T follicular helper cell (primary cell): ENCODE measurements around the gene C12orf43.

ENCODE experiments used
- DNase-seq: peaks from one replicate; pipeline ENCODE4 v3.0.0-alpha.2; 2020; ENCODE audit warnings: low read depth

Gene C12orf43

GRCh38 chr12:121030576-121031212, 14.4 kb upstream of the C12orf43 start:
- DNase-seq, result no peak

DNA sequence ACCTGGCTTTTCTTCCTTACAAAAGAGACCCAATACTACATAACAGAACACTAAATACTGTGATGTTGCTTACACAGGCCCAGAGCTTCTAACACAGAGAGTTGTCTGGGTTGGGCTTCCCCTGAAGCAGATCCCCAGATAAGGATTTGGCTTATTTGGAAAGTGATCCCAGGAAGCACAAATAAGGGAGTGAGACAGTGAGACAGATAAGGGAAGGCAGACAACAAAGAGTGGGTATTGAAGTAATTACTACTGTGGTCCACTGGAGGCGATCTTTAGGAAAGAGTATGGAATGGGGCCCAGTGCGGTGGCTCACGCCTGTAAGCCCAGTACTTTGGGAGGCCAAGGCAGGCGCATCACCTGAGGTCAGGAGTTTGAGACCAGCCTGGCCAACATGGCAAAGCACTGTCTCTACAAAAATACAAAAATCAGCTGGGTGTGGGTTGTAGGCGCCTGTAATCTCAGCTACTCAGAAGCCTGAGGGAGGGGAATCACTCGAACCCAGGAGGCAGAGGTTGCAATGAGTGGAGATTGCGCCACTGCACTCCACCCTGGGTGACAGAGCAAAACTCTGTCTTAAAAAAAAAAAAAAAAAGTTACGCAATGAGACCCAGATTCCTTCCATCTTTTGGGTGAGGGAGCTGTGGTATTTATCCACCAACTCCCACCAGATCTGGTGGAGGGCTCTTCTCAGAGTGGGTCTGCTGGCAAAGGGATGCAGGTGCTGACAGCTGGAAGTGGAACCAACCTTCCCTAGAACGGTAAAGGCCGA, 10.2 kb upstream of the C12orf43 start:
- DNase-seq, result no peak

DNA sequence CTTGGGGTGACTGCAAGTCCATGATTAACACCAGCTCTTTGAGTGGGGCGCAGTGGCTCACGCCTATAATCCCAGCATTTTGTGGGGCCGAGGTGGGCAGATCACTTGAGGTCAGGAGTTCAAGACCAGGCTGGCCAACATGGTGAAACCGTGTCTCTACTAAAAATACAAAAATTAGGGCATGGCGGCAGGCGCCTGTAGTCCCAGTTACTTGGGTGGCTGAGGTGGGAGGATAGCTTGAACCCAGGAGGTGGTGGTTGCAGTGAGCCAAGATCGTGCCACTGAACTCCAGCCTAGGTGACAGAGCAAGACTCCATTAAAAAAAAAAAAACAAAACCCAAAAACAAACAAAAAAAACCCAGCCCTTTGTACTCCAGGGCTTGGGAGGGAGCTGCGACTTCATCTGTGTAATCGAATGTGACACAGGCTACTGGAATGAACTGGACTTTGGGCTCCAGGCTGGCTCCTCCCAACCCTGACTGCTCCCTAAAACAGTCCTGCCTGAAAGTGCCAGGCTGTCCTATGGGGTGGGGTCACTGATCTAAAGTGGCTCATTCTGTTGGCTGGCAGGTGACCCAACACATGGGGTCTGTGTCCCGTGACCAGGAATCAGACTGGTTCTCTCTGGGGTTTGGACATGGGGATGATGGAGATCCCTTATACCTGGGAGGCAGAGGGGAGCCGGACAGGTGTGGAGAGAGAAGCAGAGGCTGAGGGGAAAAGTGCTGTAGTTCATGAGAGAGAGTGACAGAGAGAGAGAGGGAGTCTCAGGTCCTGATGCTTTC, 9.3 kb upstream of the C12orf43 start:
- DNase-seq, result no peak

DNA sequence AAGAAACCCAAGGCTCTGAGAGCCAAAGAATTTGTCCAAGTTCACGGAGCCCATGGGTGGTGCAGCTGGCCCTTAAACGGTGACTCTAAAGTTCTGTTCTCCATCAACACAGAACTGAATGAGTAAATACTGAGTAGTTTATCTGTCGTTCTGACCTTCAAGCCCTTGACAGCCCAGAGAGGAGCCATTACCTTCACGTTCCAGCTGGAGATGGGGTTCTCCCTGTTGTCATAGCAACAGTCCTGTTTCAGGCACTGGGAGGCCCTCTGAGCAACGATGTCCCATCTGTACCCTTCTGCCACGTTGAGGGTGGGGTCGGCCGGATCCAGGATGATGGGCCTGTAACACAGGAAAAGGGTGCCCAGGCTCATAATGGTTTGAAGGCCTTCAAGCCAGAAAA, 7.5 kb upstream of the C12orf43 start:
- DNase-seq, result no peak

DNA sequence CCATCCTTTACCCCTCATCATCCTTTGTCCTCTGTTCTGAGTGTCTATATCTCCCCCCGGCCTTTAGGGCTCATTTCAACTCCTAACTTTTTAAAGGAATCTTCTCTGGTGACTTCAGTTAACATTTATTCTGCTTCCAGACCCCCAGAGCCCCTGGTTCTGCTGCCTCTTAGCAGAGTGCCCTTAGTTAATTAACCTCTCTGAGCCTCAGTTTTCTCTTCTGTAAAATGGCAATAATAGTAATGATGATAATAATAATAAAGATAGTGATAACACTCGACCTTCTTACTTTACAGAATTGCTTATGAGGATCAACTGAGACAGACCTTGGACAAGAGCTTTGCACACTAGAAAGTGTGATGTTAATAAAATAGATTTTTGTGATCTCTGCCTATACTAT, 6.4 kb upstream of the C12orf43 start:
- DNase-seq, result no peak

GRCh38 chr12:121021754-121022153, 5.5 kb upstream of the C12orf43 start:
- DNase-seq, result no peak

- DNase-seq, result no peak
These were observed 2.8 kb upstream of the C12orf43 start for GRCh38 chr12:121018860-121019617.

DNA sequence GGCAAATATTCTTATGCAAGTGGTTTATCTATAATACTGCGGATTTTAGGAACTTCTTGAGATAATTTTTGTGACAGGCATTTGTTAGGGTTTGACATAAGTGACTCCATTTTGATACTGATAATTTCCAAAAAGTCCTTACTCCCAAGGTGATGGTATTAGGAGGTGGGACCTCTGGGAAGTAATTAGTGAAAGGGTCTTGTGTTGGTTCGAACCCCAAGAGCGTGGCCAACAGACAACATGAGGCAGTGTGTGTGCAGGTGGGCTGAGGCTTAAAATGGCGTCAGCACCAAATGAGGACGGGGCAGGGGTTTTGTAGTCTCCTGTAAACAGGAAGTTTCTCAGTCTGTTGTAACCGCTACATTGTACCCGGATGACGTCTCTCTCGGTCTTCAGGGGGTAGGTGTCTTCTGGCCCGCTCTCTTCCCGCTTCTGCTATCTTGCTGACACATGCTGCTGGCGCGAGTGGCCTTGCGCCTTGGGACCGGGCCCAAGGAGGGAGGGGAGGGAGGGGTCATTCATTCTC, 1.7 kb upstream of the C12orf43 start:
- DNase-seq, result no peak

DNA sequence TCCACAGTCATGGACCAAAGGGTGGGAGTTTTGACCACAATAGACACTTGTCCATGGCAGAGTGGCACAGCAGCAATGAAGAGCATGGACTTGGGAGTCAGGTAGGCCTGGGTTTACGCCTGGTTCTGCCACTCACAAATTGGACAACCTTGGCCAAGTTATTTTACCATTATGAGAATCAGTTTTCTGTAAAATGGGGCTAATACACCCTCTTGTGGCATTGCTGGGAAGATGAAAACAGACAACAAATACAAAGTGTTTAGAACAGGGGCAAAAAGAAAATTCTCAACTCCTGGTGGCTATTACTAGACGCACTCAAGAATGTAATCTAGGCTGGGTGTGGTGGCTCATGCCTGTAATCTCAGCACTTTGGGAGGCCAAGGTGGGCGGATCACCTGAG, 2.6 kb downstream of the C12orf43 start:
- DNase-seq, result no peak

GRCh38 chr12:121011820-121012219, 4.5 kb downstream of the C12orf43 start:
- no peak for DNase-seq

- no peak for DNase-seq
These were observed 5.4 kb downstream of the C12orf43 start for GRCh38 chr12:121010860-121011259.

- no peak for DNase-seq
These were observed 6.5 kb downstream of the C12orf43 start for GRCh38 chr12:121009741-121010140.

DNA sequence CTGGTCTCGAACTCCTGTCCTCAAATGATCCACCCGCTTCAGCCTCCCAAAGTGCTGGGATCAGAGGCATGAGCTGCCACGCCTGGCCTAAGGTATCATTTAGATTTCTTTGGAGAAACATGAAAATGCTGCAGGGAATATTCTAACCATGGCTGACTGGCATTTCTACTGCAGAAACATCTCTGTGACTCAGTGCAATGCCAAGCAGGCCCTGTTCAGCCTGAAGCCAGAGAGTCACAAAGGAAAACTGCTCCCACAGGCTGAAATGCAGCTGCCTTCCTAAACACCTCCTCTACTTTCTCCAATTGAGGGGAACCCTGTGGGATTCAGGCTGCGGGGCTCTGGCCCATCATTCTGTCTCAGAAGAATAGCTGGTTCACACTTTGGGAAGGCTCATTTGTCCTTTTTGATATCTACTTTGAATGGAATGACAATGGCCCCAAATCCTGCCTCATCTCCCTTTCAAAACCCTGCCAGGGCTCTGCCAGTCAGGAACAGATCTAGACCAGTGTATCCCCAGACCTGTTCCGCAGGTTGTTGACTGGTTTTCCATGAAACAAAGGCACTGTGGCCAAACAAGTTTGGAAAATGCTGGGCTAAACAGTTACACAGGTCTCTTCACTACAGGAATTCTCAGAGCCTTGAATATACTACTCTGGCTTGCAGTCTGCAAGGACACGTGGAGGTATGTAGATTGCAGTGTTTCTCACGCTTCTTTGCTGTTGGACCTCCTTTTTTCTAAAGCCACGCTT, 7.8 kb downstream of the C12orf43 start:
- DNase-seq, result no peak

DNA sequence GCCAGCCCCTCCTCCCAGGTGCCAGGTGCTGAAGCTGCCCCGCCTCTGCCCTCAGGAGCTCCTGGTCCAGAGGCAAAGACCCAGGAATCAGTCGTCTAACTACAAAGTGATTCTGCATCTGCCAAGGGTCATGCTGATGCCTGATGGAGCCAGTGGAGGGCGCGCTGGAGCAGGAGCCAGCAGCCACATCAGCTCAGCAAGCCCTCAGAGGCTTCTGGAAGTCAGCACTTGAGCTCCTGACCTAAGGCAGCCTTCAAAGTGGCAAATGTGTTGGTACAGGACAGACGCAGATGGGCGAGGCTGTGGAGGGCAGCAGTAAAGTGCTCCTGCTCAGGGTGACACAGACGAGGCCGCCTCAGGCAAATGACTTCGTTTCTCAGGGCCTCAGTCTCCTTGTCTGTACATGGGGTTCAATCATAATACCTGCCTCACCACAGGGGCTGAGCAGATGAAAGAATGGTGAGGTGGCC, 10.9 kb downstream of the C12orf43 start:
- DNase-seq, result peak; percentile 9

DNA sequence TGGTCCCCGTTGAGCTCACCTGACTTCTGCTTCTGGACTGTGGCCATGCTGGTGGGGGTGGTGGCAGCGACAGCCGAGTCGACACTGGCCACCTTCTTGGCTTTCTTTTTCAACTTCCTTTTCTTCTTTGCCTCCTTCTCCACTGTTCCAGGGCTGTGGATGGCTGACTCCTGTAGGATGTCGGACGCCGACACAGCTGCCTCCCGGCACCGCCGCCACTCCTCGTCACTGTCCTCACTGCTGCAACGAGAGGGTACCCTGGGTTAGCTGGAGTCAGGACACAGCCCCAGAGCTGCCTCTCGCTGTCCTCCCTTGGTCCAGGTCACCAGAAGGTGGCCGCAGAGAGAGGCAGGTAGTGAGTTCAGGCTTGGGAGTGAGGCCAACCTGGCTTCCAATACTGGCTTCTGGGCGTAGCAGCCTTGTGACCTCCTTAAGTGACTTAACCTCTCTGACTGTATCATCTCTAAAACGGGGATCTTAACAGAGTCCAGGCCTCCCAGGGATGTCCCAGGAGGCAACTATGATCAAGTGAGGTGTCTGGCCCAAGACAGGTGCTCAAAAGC, 12.0 kb downstream of the C12orf43 start:
- DNase-seq, result no peak

GRCh38 chr12:121003650-121004049, 12.6 kb downstream of the C12orf43 start:
- DNase-seq, result no peak

DNA sequence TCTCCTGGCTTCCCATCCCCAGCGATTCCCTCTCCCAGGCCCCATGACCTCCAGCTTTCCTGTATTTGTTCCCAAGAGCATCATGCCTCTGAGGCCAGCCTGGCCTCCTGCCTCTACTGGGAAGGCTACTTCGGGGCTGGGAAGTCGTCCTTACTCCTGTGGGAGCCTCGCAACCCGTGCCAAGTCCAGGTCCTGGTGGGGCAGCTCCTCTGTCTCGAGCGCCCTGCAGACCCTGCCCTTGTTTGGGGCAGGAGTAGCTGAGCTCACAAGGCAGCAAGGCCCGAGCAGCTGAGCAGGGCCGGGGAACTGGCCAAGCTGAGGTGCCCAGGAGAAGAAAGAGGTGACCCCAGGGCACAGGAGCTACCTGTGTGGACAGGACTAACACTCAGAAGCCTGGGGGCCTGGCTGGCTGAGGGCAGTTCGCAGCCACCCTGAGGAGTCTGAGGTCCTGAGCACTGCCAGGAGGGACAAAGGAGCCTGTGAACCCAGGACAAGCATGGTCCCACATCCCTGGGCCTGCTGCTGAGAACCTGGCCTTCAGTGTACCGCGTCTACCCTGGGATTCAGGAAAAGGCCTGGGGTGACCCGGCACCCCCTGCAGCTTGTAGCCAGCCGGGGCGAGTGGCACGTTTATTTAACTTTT, 14.3 kb downstream of the C12orf43 start:
- no peak for DNase-seq

DNA sequence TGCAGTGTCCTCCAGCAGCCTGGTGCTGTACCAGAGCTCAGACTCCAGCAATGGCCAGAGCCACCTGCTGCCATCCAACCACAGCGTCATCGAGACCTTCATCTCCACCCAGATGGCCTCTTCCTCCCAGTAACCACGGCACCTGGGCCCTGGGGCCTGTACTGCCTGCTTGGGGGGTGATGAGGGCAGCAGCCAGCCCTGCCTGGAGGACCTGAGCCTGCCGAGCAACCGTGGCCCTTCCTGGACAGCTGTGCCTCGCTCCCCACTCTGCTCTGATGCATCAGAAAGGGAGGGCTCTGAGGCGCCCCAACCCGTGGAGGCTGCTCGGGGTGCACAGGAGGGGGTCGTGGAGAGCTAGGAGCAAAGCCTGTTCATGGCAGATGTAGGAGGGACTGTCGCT, 15.2 kb downstream of the C12orf43 start:
- DNase-seq, result no peak

DNA sequence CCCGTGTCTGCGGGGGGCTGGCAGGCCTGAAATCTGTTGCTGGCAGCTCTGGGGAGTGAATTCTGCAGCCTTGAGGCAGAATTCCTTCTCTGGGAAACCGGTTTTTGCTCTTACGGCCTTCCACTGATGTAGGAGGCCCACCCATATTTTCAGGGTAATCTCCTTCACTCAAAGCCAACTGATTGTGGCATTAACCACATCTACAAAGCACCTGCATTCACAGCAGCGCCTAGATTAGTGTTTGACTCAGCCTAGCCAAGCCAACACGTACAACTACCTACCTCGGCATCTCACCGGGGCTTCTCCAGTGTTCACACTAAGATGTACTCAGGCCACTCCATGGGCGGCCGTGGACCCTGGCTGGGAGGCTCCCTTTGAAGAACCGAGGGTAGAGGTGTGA, 15.8 kb downstream of the C12orf43 start:
- no peak for DNase-seq
